Measurements from ENCODE around the gene DMC1.

Gene DMC1

DNA sequence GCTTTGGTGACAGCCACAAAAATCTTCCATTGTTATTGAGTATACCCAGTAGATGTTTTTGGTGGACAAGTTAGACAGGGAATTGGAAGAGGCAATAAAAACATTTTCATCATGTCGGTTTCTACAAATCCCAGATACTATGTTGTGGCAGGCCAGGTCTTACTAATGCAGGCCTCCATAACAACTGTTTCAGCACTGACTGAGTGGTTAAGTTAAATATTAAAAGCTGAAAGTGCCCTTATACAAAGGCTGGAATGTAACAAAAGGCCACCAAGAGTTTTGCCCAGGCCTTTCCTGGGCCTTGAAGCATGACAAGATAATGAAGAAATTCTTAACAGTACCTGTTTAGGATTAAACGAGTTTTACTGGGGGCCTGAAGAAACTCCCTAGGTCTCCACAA, 29.3 kb downstream of the DMC1 start:
- H3K9me3 ChIP-seq (ENCODE audit: control extremely low read depth in 1 of 5, control insufficient read depth in 4 of 5, insufficient read depth in 2 of 5, low read depth in 1 of 5, low read length in 4 of 5), result peaks cover 6 to 11% (median 9%) of the 10 kb centered on the region in 5 experiments
- DNase-seq, result no peak
- 100% methylated on average over 1 of the region's 2 CpGs for WGBS (ENCODE audit: insufficient coverage)
- no peaks in the 10 kb centered on the region for H3K27me3 ChIP-seq (replicated peaks in 2 of 5; ENCODE audit: control insufficient read depth in 4 of 5, insufficient read depth in 5 of 5, low read length in 4 of 5)
- ChIA-PET CTCF (interaction anchor here (1.6 to 2.3 kb wide), 2 partner anchors 10 to 13 kb away, joined by 3 to 6 read pairs; no protein-coding TSS in a partner anchor), POLR2A (no interaction called here)
- H3K27ac ChIP-seq (ENCODE audit: insufficient read depth in 1 of 2, low read depth in 1 of 2, low read length in 2 of 2, poor library complexity in 1 of 2, severe bottlenecking in 2 of 2), result no peak overlapping the region
- H3K4me3 ChIP-seq (ENCODE audit: control insufficient read depth in 1 of 7, extremely low read depth in 1 of 7, insufficient read depth in 4 of 7, low read depth in 2 of 7, low read length in 6 of 7), result no peak overlapping the region
- no peaks in the 10 kb centered on the region for H3K4me1 ChIP-seq (ENCODE audit: control extremely low read depth in 1 of 4, control insufficient read depth in 4 of 4, insufficient read depth in 4 of 4, low read length in 3 of 4)
- no peaks in the 10 kb centered on the region for H3K36me3 ChIP-seq (ENCODE audit: control insufficient read depth in 4 of 4, insufficient read depth in 4 of 4, low read length in 3 of 4)

DNA sequence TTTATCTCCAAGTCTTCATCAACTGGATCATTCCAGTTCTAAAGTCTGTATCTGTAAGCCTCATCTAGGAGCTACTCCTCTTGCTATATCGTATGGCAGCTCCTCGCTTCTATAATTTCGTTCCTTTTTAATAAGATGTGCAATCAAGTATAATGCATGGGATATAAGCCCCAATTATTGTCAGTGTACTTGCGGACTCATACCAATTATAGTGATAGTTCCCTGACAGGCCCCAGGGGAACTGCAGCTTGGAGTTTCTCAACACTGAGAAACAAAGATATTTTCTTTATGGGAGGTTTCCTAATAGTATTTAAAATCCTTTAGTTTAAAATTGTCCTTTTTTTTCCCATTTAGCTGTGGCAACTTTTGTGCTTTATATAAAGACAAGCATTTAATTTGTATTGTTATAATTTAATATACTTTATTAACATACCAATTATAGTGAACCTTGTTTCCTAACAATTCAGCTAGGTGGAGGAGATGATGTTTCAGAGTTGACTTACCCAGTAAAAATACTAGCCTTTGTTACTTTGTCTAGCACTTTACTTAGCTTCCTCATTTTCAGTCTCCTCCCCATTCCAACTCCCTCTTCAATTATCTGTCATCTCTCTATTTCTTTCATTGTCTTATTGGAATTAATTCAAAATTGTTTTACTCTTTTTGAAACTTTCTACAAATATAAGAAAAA, 38.6 kb downstream of the DMC1 start:
- no peaks in the 10 kb centered on the region for H3K9me3 ChIP-seq (ENCODE audit: control extremely low read depth in 1 of 5, control insufficient read depth in 4 of 5, insufficient read depth in 2 of 5, low read depth in 1 of 5, low read length in 4 of 5)
- WGBS (ENCODE audit: insufficient coverage), result 100% methylated on average over 4 of the region's 4 CpGs
- POLR2A ChIA-PET, result no interaction called here
- no peaks in the 10 kb centered on the region for H3K36me3 ChIP-seq (ENCODE audit: control insufficient read depth in 4 of 4, insufficient read depth in 4 of 4, low read length in 3 of 4)
- peak overlapping the region in 3 of 7 experiments; percentile 15 to 57 (median 19) for H3K4me3 ChIP-seq (ENCODE audit: control insufficient read depth in 1 of 7, extremely low read depth in 1 of 7, insufficient read depth in 4 of 7, low read depth in 2 of 7, low read length in 6 of 7)
- peak; percentile 18 to 66 (median 55) for DNase-seq
- CTCF ChIA-PET, result interaction anchor here (1.5 kb wide), 1 partner anchor 21 kb away, joined by 4 read pairs; no protein-coding TSS in a partner anchor
- H3K27ac ChIP-seq (ENCODE audit: insufficient read depth in 1 of 2, low read depth in 1 of 2, low read length in 2 of 2, poor library complexity in 1 of 2, severe bottlenecking in 2 of 2), result peak overlapping the region in 1 of 2 experiments; percentile 71
- no peaks in the 10 kb centered on the region for H3K27me3 ChIP-seq (replicated peaks in 2 of 5; ENCODE audit: control insufficient read depth in 4 of 5, insufficient read depth in 5 of 5, low read length in 4 of 5)
- H3K4me1 ChIP-seq (ENCODE audit: control extremely low read depth in 1 of 4, control insufficient read depth in 4 of 4, insufficient read depth in 4 of 4, low read length in 3 of 4), result peaks cover 0 to 14% (median 7%) of the 10 kb centered on the region in 4 experiments

- Histone ChIP-seq H3K9me3 (ENCODE audit: control extremely low read depth in 1 of 5, control insufficient read depth in 4 of 5, insufficient read depth in 2 of 5, low read depth in 1 of 5, low read length in 4 of 5) (no peaks in the 10 kb centered on the region), H3K4me3 (ENCODE audit: control insufficient read depth in 1 of 7, extremely low read depth in 1 of 7, insufficient read depth in 4 of 7, low read depth in 2 of 7, low read length in 6 of 7) (no peak overlapping the region), H3K27ac (ENCODE audit: insufficient read depth in 1 of 2, low read depth in 1 of 2, low read length in 2 of 2, poor library complexity in 1 of 2, severe bottlenecking in 2 of 2) (no peak overlapping the region), H3K4me1 (ENCODE audit: control extremely low read depth in 1 of 4, control insufficient read depth in 4 of 4, insufficient read depth in 4 of 4, low read length in 3 of 4) (peaks cover 0 to 6% (median 0%) of the 10 kb centered on the region in 4 experiments), H3K36me3 (ENCODE audit: control insufficient read depth in 4 of 4, insufficient read depth in 4 of 4, low read length in 3 of 4) (no peaks in the 10 kb centered on the region), H3K27me3 (replicated peaks in 2 of 5; ENCODE audit: control insufficient read depth in 4 of 5, insufficient read depth in 5 of 5, low read length in 4 of 5) (no peaks in the 10 kb centered on the region)
- 67% methylated on average over 3 of the region's 3 CpGs for WGBS (ENCODE audit: insufficient coverage)
- ChIA-PET CTCF (interaction anchor here (0.9 to 2.6 kb wide), 3 partner anchors 11 to 28 kb away, joined by 3 to 16 read pairs (median 4); no protein-coding TSS in a partner anchor), POLR2A (no interaction called here)
- DNase-seq, result peak in 2 of 3 donors; percentile 21 to 25
Measured at GRCh38 chr22:38524429-38524828, 45.6 kb downstream of the DMC1 start.

- 100% methylated on average over 1 of the region's 5 CpGs for WGBS (ENCODE audit: insufficient coverage)
- Histone ChIP-seq H3K27me3 (replicated peaks in 2 of 5; ENCODE audit: control insufficient read depth in 4 of 5, insufficient read depth in 5 of 5, low read length in 4 of 5) (no peaks in the 10 kb centered on the region), H3K4me1 (ENCODE audit: control extremely low read depth in 1 of 4, control insufficient read depth in 4 of 4, insufficient read depth in 4 of 4, low read length in 3 of 4) (peaks cover 0 to 6% (median 0%) of the 10 kb centered on the region in 4 experiments), H3K36me3 (ENCODE audit: control insufficient read depth in 4 of 4, insufficient read depth in 4 of 4, low read length in 3 of 4) (no peaks in the 10 kb centered on the region), H3K27ac (ENCODE audit: insufficient read depth in 1 of 2, low read depth in 1 of 2, low read length in 2 of 2, poor library complexity in 1 of 2, severe bottlenecking in 2 of 2) (no peak overlapping the region), H3K9me3 (ENCODE audit: control extremely low read depth in 1 of 5, control insufficient read depth in 4 of 5, insufficient read depth in 2 of 5, low read depth in 1 of 5, low read length in 4 of 5) (no peaks in the 10 kb centered on the region), H3K4me3 (ENCODE audit: control insufficient read depth in 1 of 7, extremely low read depth in 1 of 7, insufficient read depth in 4 of 7, low read depth in 2 of 7, low read length in 6 of 7) (no peak overlapping the region)
- ChIA-PET CTCF (interaction anchor here (0.7 to 2.6 kb wide), 5 partner anchors 10 to 158 kb away, joined by 3 to 16 read pairs (median 4); no protein-coding TSS in a partner anchor), POLR2A (interaction anchor here (1.0 kb wide), 1 partner anchor 113 kb away, joined by 3 read pairs; no protein-coding TSS in a partner anchor)
- no peak for DNase-seq
Measured at GRCh38 chr22:38523479-38523878, 46.5 kb downstream of the DMC1 start.

GRCh38 chr22:38523029-38523428, 47.0 kb downstream of the DMC1 start:
- H3K9me3 ChIP-seq (ENCODE audit: control extremely low read depth in 1 of 5, control insufficient read depth in 4 of 5, insufficient read depth in 2 of 5, low read depth in 1 of 5, low read length in 4 of 5), result no peaks in the 10 kb centered on the region
- ChIA-PET CTCF (interaction anchor here (1.9 to 2.6 kb wide), 3 partner anchors 10 to 29 kb away, joined by 4 to 16 read pairs (median 5); no protein-coding TSS in a partner anchor), POLR2A (interaction anchor here (1.0 kb wide), 1 partner anchor 112 kb away, joined by 3 read pairs; no protein-coding TSS in a partner anchor)
- H3K27ac ChIP-seq (ENCODE audit: insufficient read depth in 1 of 2, low read depth in 1 of 2, low read length in 2 of 2, poor library complexity in 1 of 2, severe bottlenecking in 2 of 2), result no peak overlapping the region
- H3K4me3 ChIP-seq (ENCODE audit: control insufficient read depth in 1 of 7, extremely low read depth in 1 of 7, insufficient read depth in 4 of 7, low read depth in 2 of 7, low read length in 6 of 7), result no peak overlapping the region
- H3K4me1 ChIP-seq (ENCODE audit: control extremely low read depth in 1 of 4, control insufficient read depth in 4 of 4, insufficient read depth in 4 of 4, low read length in 3 of 4), result peaks cover 0 to 6% (median 0%) of the 10 kb centered on the region in 4 experiments
- DNase-seq, result no peak
- 92% methylated on average over 2 of the region's 3 CpGs for WGBS (ENCODE audit: insufficient coverage)
- H3K36me3 ChIP-seq (ENCODE audit: control insufficient read depth in 4 of 4, insufficient read depth in 4 of 4, low read length in 3 of 4), result no peaks in the 10 kb centered on the region
- H3K27me3 ChIP-seq (replicated peaks in 2 of 5; ENCODE audit: control insufficient read depth in 4 of 5, insufficient read depth in 5 of 5, low read length in 4 of 5), result no peaks in the 10 kb centered on the region

GRCh38 chr22:38519453-38520250, 50.3 kb downstream of the DMC1 start:
- no peaks in the 10 kb centered on the region for H3K36me3 ChIP-seq (ENCODE audit: control insufficient read depth in 4 of 4, insufficient read depth in 4 of 4, low read length in 3 of 4)
- H3K27ac ChIP-seq (ENCODE audit: insufficient read depth in 1 of 2, low read depth in 1 of 2, low read length in 2 of 2, poor library complexity in 1 of 2, severe bottlenecking in 2 of 2), result no peak overlapping the region
- no peaks in the 10 kb centered on the region for H3K9me3 ChIP-seq (ENCODE audit: control extremely low read depth in 1 of 5, control insufficient read depth in 4 of 5, insufficient read depth in 2 of 5, low read depth in 1 of 5, low read length in 4 of 5)
- H3K27me3 ChIP-seq (replicated peaks in 2 of 5; ENCODE audit: control insufficient read depth in 4 of 5, insufficient read depth in 5 of 5, low read length in 4 of 5), result no peaks in the 10 kb centered on the region
- peaks cover 0 to 5% (median 0%) of the 10 kb centered on the region in 4 experiments for H3K4me1 ChIP-seq (ENCODE audit: control extremely low read depth in 1 of 4, control insufficient read depth in 4 of 4, insufficient read depth in 4 of 4, low read length in 3 of 4)
- WGBS (ENCODE audit: insufficient coverage), result no CpG with 5 or more reads among the region's 2 CpGs
- no peak for DNase-seq
- ChIA-PET POLR2A (no interaction called here), CTCF (interaction anchor here (1.3 kb wide), 1 partner anchor 19 kb away, joined by 3 read pairs; no protein-coding TSS in a partner anchor)
- no peak overlapping the region for H3K4me3 ChIP-seq (ENCODE audit: control insufficient read depth in 1 of 7, extremely low read depth in 1 of 7, insufficient read depth in 4 of 7, low read depth in 2 of 7, low read length in 6 of 7)

All from common myeloid progenitor, CD34-positive (primary cell).